Stimulated activated CD8-positive, alpha-beta memory T cell treated with anti-CD3 and anti-CD28 coated beads, Interleukin-12 subunit alpha, Interleukin-12 subunit beta, amount 100 ng/mL, for 24 hours (primary cell): Measurements from ENCODE around the gene KCNQ1.
"Not testable (repeated sequence)": the region's sequence is repeated elsewhere in the genome, so short reads cannot be mapped to it uniquely, and the experiment has no call there.

Experiments
- DNase-seq: peaks from one replicate; pipeline ENCODE4 v3.0.0-alpha.2; 2020; ENCODE audit errors: extremely low read depth

The KCNQ1 gene

GRCh38 chr11:2474059-2474901 is 29.5 kb downstream of the KCNQ1 start:
- no peak for DNase-seq

GRCh38 chr11:2475136-2475918 is 30.5 kb downstream of the KCNQ1 start:
- DNase-seq = no peak

- DNase-seq = no peak
These were observed 32.4 kb downstream of the KCNQ1 start for GRCh38 chr11:2477254-2477653.

GRCh38 chr11:2477936-2478335 is 33.1 kb downstream of the KCNQ1 start:
- DNase-seq = no peak

GRCh38 chr11:2480067-2480873 is 35.5 kb downstream of the KCNQ1 start:
- DNase-seq = not testable (repeated sequence)

GRCh38 chr11:2480874-2481220 is 36.0 kb downstream of the KCNQ1 start:
- no peak for DNase-seq

GRCh38 chr11:2481253-2481652 is 36.4 kb downstream of the KCNQ1 start:
- DNase-seq = no peak

GRCh38 chr11:2482204-2482603 is 37.4 kb downstream of the KCNQ1 start:
- DNase-seq = no peak

- no peak for DNase-seq
These were observed 37.9 kb downstream of the KCNQ1 start for GRCh38 chr11:2482745-2483144.

- no peak for DNase-seq
These were observed 38.6 kb downstream of the KCNQ1 start for GRCh38 chr11:2483426-2483825.

GRCh38 chr11:2484576-2485125 is 39.8 kb downstream of the KCNQ1 start:
- no peak for DNase-seq

- DNase-seq = no peak
These were observed 43.2 kb downstream of the KCNQ1 start for GRCh38 chr11:2488004-2488403.

- DNase-seq = no peak
These were observed 44.3 kb downstream of the KCNQ1 start for GRCh38 chr11:2489083-2489482.

- not testable (repeated sequence) for DNase-seq
These were observed 53.1 kb downstream of the KCNQ1 start for GRCh38 chr11:2497951-2498350.

- no peak for DNase-seq
These were observed 53.9 kb downstream of the KCNQ1 start for GRCh38 chr11:2498750-2499149.

GRCh38 chr11:2507212-2507901 is 62.5 kb downstream of the KCNQ1 start:
- no peak for DNase-seq

GRCh38 chr11:2507945-2508749 is 63.3 kb downstream of the KCNQ1 start:
- no peak for DNase-seq

GRCh38 chr11:2508793-2509192 is 64.0 kb downstream of the KCNQ1 start:
- no peak for DNase-seq

- DNase-seq = no peak
These were observed 64.7 kb downstream of the KCNQ1 start for GRCh38 chr11:2509481-2510001.
